ENCODE results near the gene XXYLT1. TPM values are rescaled to one million over a fixed set of nuclear protein-coding genes. Genes with fewer than 3 reads are reported as not detected.

Gene XXYLT1
- total RNA-seq, 1 experiment from 2014 or later, result 23.4 TPM

DNA sequence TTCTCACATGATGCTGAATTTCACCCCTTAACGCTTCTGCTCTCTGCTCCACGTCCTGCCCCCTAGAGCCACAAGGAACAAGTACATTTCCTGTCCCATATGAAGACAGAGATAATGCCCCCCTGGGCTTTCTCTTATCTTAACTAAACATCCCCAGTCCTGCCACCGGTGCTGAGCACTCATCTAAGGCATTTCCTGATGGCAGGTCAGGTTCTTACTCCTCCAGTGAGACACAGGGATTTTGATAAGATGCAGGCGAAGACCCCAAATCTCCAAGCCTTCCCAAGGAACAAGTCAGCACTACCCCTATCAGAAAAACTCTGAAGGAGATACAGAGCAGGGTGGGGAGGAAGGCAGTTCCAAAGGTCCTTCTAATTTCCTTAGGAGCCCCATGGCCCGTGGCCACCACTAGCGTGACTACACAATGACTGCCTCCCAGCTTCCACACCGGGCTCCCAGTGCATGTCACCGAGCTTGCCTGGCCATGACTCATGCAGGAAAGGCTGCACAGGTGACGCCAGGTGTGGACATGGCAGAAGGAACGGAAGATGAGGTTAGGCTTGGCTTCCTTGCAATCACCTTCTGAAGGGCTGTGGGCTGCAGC lies 152.9 kb downstream of the XXYLT1 start (continued):
- no peak for TF ChIP-seq FOXK1 (CRISPR knock-in tag; IDR thresholded peaks at IDR 0.05)
- TF ChIP-seq, protein P1, sequence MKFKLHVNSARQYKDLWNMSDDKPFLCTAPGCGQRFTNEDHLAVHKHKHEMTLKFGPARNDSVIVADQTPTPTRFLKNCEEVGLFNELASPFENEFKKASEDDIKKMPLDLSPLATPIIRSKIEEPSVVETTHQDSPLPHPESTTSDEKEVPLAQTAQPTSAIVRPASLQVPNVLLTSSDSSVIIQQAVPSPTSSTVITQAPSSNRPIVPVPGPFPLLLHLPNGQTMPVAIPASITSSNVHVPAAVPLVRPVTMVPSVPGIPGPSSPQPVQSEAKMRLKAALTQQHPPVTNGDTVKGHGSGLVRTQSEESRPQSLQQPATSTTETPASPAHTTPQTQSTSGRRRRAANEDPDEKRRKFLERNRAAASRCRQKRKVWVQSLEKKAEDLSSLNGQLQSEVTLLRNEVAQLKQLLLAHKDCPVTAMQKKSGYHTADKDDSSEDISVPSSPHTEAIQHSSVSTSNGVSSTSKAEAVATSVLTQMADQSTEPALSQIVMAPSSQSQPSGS (CRISPR knock-in tag; IDR thresholded peaks at IDR 0.05; ENCODE audit: borderline replicate concordance, low read depth), result no peak

DNA sequence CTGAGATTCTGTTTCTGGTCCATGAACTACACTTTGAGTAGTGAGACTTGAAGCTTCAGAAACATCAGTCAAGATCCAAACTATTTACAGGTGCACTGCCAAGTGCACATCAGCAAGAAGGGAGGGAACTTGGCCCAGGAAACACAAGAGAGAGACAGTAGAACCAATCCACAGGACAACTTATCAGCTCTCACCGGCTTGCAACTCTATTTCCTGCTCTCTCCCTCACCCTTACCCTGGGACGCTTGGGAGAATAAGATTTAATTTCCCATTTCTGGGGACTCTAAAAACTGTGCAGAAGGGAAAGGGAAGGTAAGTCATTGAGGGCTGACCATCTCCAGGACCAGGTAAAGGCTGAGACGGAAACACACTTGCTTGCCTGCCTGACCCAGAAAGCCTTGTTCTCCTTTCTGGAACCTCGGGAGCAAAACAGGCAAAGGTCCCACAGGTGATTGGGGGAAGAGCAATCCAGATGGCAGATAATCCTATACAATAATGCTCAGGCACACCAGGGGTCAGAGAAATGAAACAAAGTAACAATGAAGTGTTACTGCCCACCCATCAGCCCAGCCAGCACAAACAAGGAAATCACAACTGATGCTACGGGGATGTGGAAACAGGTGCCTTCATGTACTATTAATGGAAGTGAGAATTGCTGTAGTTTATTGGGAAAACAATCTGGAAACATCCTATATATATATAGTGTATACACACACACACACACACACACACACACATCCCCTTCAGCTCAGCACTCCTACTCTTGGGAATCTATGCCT lies 154.4 kb downstream of the XXYLT1 start:
- ATAC-seq (no peak), DNase-seq (ENCODE audit: low spot score) (no peak)
- Mint-ChIP-seq H3K4me3 (no peak overlapping the region), H3K27me3 (ENCODE audit: low read depth) (no peaks in the 10 kb centered on the region), H3K36me3 (no peaks in the 10 kb centered on the region), H3K9me3 (no peaks in the 10 kb centered on the region), H3K27ac (peak overlapping the region; percentile 58; the same call in 1 of the 2 replicates), H3K4me1 (peaks cover 27% of the 10 kb centered on the region)
- ChIA-PET CTCF (interaction anchor here (1.0 to 2.4 kb wide), 4 partner anchors 10 to 429 kb away, joined by 3 to 11 read pairs (median 4); no protein-coding TSS in a partner anchor), POLR2A (no interaction called here)
- TF ChIP-seq, protein P2, sequence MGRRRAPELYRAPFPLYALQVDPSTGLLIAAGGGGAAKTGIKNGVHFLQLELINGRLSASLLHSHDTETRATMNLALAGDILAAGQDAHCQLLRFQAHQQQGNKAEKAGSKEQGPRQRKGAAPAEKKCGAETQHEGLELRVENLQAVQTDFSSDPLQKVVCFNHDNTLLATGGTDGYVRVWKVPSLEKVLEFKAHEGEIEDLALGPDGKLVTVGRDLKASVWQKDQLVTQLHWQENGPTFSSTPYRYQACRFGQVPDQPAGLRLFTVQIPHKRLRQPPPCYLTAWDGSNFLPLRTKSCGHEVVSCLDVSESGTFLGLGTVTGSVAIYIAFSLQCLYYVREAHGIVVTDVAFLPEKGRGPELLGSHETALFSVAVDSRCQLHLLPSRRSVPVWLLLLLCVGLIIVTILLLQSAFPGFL (CRISPR knock-in tag; IDR thresholded peaks at IDR 0.05; ENCODE audit: borderline replicate concordance), result no peak
- no peak for TF ChIP-seq ETV6 (CRISPR knock-in tag; IDR thresholded peaks at IDR 0.05)
- TF ChIP-seq SMAD3 (CRISPR knock-in tag; IDR thresholded peaks at IDR 0.05; ENCODE audit: borderline replicate concordance), result no peak

DNA sequence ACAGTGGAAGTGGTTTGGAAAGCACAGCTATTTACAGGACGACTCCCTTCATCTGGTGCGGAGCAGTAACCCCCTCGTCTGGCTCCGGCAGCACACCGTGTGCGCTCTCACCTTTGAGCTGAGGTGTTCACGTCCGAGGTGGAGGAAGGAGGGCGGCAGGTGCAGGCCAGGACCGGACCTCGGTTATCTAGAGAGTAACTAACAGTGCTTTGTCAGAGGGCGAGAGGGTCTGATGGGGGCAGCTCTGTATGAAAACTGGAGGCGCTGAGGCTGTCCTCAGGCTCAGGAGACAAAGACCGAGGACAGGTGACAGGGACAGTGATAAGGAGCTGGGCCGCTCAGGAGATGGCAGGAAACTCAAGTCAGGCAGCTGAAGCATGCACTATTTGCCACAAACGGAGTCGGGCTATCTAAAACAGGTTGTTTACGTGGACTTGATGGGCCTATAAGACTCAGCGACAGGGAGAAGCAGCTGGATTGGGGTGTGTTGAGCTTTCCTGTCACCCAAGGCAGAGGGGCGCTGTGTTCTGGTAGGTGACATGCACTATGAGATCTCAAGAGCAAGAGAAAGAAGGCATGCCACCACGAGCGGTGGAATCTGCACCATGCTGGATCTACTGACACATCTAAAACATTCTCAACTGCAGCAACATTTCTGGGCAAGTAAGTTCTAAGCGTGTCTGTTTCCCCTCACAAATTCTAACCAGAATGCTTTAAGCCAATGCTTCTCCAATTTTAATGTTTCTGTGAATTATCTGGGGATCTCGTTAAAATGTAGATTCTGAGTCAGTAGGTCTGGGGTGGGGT lies 155.2 kb downstream of the XXYLT1 start:
- ATAC-seq (no peak), DNase-seq (ENCODE audit: low spot score) (no peak)
- H3K4me3 Mint-ChIP-seq, result no peak overlapping the region
- no peaks in the 10 kb centered on the region for H3K27me3 Mint-ChIP-seq (ENCODE audit: low read depth)
- peaks cover 27% of the 10 kb centered on the region for H3K4me1 Mint-ChIP-seq
- H3K27ac Mint-ChIP-seq, result peak overlapping the region; percentile 69
- no peaks in the 10 kb centered on the region for H3K9me3 Mint-ChIP-seq
- no peaks in the 10 kb centered on the region for H3K36me3 Mint-ChIP-seq
- TF ChIP-seq, protein P3, sequence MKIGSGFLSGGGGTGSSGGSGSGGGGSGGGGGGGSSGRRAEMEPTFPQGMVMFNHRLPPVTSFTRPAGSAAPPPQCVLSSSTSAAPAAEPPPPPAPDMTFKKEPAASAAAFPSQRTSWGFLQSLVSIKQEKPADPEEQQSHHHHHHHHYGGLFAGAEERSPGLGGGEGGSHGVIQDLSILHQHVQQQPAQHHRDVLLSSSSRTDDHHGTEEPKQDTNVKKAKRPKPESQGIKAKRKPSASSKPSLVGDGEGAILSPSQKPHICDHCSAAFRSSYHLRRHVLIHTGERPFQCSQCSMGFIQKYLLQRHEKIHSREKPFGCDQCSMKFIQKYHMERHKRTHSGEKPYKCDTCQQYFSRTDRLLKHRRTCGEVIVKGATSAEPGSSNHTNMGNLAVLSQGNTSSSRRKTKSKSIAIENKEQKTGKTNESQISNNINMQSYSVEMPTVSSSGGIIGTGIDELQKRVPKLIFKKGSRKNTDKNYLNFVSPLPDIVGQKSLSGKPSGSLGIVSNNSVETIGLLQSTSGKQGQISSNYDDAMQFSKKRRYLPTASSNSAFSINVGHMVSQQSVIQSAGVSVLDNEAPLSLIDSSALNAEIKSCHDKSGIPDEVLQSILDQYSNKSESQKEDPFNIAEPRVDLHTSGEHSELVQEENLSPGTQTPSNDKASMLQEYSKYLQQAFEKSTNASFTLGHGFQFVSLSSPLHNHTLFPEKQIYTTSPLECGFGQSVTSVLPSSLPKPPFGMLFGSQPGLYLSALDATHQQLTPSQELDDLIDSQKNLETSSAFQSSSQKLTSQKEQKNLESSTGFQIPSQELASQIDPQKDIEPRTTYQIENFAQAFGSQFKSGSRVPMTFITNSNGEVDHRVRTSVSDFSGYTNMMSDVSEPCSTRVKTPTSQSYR (CRISPR knock-in tag; IDR thresholded peaks at IDR 0.05), result no peak
- no peak for TF ChIP-seq ZNF317 (CRISPR knock-in tag; IDR thresholded peaks at IDR 0.05; ENCODE audit: borderline replicate concordance, low read depth)
- no peak for TF ChIP-seq TP53 (CRISPR knock-in tag; IDR thresholded peaks at IDR 0.05)
- no peak for TF ChIP-seq HMGA2 (CRISPR knock-in tag; IDR thresholded peaks at IDR 0.05)
- TF ChIP-seq ZNF232 (CRISPR knock-in tag; IDR thresholded peaks at IDR 0.05), result no peak
- no peak for TF ChIP-seq ELF4 (CRISPR knock-in tag; IDR thresholded peaks at IDR 0.05; ENCODE audit: low read depth)
- TF ChIP-seq KAT7 (CRISPR knock-in tag; IDR thresholded peaks at IDR 0.05; ENCODE audit: borderline replicate concordance), result no peak
- TF ChIP-seq JAZF1 (CRISPR knock-in tag; IDR thresholded peaks at IDR 0.05), result no peak
- TF ChIP-seq, protein P4, sequence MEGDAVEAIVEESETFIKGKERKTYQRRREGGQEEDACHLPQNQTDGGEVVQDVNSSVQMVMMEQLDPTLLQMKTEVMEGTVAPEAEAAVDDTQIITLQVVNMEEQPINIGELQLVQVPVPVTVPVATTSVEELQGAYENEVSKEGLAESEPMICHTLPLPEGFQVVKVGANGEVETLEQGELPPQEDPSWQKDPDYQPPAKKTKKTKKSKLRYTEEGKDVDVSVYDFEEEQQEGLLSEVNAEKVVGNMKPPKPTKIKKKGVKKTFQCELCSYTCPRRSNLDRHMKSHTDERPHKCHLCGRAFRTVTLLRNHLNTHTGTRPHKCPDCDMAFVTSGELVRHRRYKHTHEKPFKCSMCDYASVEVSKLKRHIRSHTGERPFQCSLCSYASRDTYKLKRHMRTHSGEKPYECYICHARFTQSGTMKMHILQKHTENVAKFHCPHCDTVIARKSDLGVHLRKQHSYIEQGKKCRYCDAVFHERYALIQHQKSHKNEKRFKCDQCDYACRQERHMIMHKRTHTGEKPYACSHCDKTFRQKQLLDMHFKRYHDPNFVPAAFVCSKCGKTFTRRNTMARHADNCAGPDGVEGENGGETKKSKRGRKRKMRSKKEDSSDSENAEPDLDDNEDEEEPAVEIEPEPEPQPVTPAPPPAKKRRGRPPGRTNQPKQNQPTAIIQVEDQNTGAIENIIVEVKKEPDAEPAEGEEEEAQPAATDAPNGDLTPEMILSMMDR (IDR thresholded peaks at IDR 0.05), result no peak
- TF ChIP-seq FOXP1 (CRISPR knock-in tag; IDR thresholded peaks at IDR 0.05; ENCODE audit: borderline replicate concordance), result no peak
- TF ChIP-seq NR2C2 (CRISPR knock-in tag; IDR thresholded peaks at IDR 0.05), result no peak
- CTCF ChIA-PET, result interaction anchor here (1.0 to 2.4 kb wide), 5 partner anchors 9 to 428 kb away, joined by 3 to 11 read pairs (median 3); no protein-coding TSS in a partner anchor
- POLR2A ChIA-PET, result no interaction called here

Data from WTC11 (cell line).